Measurements from ENCODE around the gene PAK1.

DNA sequence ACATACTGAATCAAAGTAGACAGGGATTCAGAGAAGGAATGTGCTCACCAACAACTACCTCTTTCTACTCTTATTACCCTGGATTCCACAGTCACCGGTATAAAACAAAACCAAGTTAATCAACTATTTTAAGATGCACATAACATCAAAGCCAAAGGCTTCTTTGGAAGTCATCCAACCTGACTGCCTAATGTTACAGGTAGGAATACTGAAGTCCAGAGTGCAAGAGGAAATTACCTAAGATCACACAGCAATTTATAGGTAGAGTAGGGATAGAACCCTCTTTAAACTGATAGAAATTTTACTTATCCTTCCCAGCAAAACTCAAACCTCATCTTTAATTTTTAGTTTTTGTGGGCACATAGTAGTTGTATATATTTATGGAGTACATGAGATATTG, 76.3 kb downstream of the PAK1 start:
- TF ChIP-seq POLR2A (IDR thresholded peaks at IDR 0.05; ENCODE audit: low read depth, low read length) (no peak), POLR2AphosphoS5 (IDR thresholded peaks at IDR 0.05; ENCODE audit: low read depth, low read length) (no peak), TAF1 (IDR thresholded peaks at IDR 0.05; ENCODE audit: low read depth, low read length) (no peak), POU2F2 (IDR thresholded peaks at IDR 0.05; ENCODE audit: low read depth, low read length) (no peak), SPI1 (IDR thresholded peaks at IDR 0.05; ENCODE audit: low read depth, low read length) (no peak)
